D721Med (cell line): ENCODE data around the gene COX19.

Experiments used
- DNase-seq: peaks from one replicate; pipeline ENCODE4 v3.0.0; 2011; ENCODE audit warnings: low spot score; ENCODE audit not compliant: insufficient read length
- FAIRE-seq: peaks from 2 replicates; lab custom pipeline; 2011; peaks lifted over from hg19 to GRCh38; lab: Jason Lieb, UNC
- TF ChIP-seq, protein P1 (sequence below): IDR thresholded peaks from 2 replicates; pipeline ENCODE4 v1.5.1; 2012; ENCODE audit warnings: mild to moderate bottlenecking, control low read depth; ENCODE audit not compliant: insufficient read depth; ENCODE audit errors: missing control alignments

The COX19 gene

DNA sequence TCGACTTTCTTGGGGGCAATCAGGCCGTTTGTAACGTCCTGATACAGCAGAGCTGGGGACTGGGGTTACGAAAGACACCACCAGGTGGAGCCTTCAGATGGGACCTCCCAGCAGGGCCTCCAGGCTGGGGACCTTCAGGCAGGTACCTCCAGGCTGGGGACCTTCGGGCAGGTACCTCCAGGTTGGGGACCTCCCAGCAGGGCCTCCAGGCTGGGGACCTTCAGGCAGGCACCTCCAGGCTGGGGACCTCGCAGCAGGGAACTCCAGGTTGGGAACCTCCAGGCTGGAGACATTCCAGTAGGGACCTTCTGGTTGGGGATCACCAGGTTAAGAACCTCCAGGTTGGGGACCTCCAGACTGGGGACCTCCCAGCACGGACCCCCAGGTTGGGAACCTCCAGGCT, 45.5 kb upstream of the COX19 start:
- FAIRE-seq = no peak
- TF ChIP-seq, protein P1, sequence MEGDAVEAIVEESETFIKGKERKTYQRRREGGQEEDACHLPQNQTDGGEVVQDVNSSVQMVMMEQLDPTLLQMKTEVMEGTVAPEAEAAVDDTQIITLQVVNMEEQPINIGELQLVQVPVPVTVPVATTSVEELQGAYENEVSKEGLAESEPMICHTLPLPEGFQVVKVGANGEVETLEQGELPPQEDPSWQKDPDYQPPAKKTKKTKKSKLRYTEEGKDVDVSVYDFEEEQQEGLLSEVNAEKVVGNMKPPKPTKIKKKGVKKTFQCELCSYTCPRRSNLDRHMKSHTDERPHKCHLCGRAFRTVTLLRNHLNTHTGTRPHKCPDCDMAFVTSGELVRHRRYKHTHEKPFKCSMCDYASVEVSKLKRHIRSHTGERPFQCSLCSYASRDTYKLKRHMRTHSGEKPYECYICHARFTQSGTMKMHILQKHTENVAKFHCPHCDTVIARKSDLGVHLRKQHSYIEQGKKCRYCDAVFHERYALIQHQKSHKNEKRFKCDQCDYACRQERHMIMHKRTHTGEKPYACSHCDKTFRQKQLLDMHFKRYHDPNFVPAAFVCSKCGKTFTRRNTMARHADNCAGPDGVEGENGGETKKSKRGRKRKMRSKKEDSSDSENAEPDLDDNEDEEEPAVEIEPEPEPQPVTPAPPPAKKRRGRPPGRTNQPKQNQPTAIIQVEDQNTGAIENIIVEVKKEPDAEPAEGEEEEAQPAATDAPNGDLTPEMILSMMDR = no peak

GRCh38 chr7:1019789-1020610, 44.7 kb upstream of the COX19 start:
- no peak for DNase-seq
- FAIRE-seq = no peak
- TF ChIP-seq, protein P1 = no peak

More for the DNA sequence above, 45.5 kb upstream of the COX19 start:
- no peak for DNase-seq

- no peak for FAIRE-seq
- DNase-seq = no peak
- TF ChIP-seq, protein P1 = no peak
Measured at GRCh38 chr7:1019255-1019785, 44.0 kb upstream of the COX19 start.

- TF ChIP-seq, protein P1 = no peak
- DNase-seq = no peak
- no peak for FAIRE-seq
Measured at GRCh38 chr7:1018334-1018695, 43.0 kb upstream of the COX19 start.

DNA sequence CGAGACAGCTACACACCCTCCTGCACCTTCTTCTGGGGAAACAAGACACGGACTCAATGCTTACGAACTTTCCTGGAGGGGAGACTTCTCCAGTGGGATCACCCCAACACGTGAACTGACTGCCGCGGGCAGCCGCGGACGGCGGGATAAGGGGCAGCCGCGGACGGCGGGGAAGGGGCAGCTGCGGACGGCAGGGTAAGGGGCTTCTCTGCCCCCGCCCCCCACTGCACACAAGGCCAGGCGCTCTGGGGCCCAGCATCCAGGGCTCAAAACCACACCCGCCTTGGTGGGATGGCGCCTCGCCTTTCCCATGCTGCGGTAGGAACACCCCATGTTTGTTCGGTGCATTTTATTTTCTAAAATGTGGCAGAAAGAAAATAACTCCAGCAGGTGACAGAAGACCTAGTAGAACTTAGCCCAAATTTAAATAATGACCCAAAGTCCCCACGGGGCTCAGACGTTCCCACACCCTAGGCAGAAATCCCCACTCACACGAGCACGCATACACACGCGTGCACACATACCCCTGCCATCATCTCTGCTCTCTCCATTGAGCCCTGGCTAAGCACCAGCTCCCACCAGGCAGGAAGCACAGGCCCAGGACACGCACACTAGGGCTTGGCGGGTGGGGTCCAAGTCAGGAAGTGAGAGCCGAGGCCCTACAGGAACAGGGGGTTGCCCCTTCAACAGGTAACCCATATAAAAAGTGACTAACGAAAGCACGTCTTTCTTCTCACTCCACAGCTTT, 42.4 kb upstream of the COX19 start:
- TF ChIP-seq, protein P1 = no peak
- no peak for FAIRE-seq
- no peak for DNase-seq

- TF ChIP-seq, protein P1 = no peak
- DNase-seq (no peak), FAIRE-seq (no peak)
Measured at GRCh38 chr7:1016577-1017531, 41.5 kb upstream of the COX19 start.
